Measurements from ENCODE around the gene PPP1R17.

The PPP1R17 gene

GRCh38 chr7:31695859-31696614, 9.0 kb downstream of the PPP1R17 start:
- no peak overlapping the region for H3K4me3 ChIP-seq (ENCODE audit: low read depth, low read length)

DNA sequence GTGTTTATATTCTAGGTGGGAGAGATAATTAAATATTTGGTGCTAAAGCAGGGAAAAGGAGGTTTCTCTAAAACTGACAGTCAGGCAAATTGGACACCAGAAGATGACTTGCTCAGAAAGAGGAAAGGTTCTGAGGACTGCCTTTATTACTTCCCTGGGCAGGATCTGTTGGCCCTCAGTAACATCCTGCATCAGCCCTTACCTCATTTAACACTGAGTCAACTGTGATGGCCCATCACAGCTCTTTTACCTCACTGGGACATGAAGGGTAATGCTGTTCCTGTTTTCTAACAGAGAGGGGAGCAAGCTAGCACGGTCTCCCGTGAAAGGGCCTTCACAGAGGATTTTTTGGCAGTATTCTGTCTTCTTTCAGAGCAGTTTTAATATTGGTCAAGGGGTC, 12.0 kb downstream of the PPP1R17 start:
- no peak overlapping the region for H3K4me3 ChIP-seq (ENCODE audit: low read depth, low read length)

DNA sequence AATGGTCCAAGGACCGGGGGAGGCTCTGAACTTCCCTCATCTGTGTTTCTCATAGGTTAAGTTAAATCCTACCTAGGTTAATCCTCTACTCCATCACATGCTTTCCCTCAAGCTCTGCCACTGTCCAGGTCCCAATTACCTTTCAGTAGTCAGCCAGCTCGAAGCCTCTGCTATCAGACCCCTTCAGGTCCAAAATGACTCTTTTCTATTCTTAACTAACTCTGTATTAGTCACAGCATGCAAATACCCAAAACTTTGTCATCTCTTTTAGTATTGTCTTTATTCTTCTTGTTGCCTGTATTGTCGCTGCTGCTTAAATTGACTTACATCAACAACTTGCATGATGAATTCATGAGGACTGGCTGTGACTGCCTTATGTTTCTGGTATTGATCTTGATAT, 15.3 kb downstream of the PPP1R17 start:
- H3K4me3 ChIP-seq (ENCODE audit: low read depth, low read length) = no peak overlapping the region

DNA sequence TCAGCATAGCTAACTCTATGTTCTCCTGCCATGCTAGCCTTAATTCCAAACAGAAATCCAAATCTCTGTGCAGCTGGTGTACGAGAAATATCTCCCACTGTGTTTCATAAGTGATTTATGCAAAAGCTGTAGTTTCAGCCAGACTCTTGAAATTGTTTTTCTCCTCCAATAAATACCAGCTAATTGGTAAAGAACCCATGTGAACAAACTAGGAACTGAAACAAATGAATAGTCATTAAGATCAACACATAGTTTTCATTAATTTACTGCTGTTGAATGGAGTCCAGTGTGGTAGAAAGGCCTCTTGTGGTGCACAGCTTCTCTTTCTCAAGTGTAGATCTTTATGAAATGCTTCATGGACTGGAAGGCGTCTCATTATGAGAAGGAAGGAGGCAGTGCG, 18.4 kb downstream of the PPP1R17 start:
- no peak overlapping the region for H3K4me3 ChIP-seq (ENCODE audit: low read depth, low read length)

DNA sequence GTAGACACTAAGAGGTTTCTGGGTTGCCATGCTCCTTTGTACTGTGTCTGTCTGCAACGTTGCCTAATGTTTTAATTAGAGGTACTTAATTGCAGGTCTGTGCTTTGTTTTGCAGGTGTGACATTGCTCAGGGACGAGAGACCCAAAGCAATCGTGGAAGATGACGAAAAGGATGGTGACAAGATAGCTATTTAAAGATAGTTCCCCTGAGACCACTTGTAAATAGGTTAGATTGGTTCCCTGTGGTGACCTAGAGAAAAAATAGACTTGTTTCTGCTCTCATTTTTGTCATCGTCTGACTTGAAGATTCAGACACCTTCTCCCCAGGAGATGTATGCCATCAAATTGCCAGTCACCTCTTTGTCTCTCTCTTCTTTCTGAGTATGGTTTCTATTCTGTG, 20.1 kb downstream of the PPP1R17 start:
- no peak overlapping the region for H3K4me3 ChIP-seq (ENCODE audit: low read depth, low read length)

DNA sequence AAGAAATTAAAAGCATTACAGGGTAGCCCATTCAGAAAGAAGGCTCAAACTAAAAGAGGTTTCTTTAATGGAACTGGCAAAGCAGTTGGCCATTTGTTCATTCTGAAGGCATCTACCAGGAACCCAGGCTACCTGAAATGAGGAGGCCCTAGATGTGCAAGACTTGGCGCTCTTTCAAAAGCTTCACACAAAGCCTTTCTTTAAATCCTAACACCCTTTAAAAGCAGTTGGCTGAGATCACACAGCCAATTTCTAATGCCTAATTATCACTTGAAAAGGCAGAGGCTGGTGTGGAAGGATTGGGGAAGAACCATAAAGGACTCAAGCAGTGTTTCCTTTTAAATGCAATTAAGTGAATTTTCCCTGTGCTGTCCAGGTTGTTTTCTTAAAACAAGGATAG, 23.2 kb downstream of the PPP1R17 start:
- no peak overlapping the region for H3K4me3 ChIP-seq (ENCODE audit: low read depth, low read length)

- H3K4me3 ChIP-seq (ENCODE audit: low read depth, low read length) = no peak overlapping the region
Measured at GRCh38 chr7:31716355-31716754, 29.3 kb downstream of the PPP1R17 start.

GRCh38 chr7:31720366-31720765, 33.4 kb downstream of the PPP1R17 start:
- H3K4me3 ChIP-seq (ENCODE audit: low read depth, low read length) = no peak overlapping the region

DNA sequence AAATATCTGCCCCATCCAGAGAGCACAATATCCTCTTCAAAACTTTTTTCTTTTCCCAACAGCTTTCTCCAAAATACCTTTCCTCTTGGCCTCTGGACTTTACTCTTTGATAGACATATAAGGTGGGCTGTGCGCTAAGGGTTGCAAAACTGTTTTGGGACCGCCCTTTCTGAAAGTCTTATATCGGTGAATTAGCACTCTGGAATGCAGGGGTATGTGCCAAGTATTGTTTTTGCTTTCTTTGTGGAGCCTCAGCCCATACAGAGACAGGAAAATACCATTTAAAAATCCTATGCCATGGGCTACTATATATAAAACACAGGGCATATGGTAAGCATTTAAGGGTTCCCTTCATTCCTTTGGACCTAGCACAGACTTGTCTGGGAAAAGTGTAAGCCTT, 37.7 kb downstream of the PPP1R17 start:
- H3K4me3 ChIP-seq (ENCODE audit: low read depth, low read length) = no peak overlapping the region

GRCh38 chr7:31729195-31729804, 42.3 kb downstream of the PPP1R17 start:
- no peak overlapping the region for H3K4me3 ChIP-seq (ENCODE audit: low read depth, low read length)

DNA sequence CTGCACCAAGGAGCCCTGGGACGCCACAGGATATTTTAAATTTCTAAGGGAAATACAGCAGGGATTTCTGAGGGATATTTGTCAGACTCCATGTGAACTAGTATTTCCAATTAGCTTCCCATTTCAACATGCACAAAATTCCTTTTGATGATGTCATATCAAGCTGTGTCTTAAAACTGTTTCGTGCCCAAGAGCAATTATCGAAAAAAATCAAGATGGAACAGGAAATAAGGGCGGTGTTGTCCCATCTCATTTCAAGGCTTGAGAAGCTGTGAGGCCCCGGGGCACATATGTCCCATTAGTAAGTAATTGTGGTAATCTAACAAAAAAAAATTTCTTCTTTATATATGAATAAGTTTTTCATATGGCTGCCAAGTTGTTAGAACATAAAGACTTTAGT, 47.4 kb downstream of the PPP1R17 start:
- H3K4me3 ChIP-seq (ENCODE audit: low read depth, low read length) = no peak overlapping the region

DNA sequence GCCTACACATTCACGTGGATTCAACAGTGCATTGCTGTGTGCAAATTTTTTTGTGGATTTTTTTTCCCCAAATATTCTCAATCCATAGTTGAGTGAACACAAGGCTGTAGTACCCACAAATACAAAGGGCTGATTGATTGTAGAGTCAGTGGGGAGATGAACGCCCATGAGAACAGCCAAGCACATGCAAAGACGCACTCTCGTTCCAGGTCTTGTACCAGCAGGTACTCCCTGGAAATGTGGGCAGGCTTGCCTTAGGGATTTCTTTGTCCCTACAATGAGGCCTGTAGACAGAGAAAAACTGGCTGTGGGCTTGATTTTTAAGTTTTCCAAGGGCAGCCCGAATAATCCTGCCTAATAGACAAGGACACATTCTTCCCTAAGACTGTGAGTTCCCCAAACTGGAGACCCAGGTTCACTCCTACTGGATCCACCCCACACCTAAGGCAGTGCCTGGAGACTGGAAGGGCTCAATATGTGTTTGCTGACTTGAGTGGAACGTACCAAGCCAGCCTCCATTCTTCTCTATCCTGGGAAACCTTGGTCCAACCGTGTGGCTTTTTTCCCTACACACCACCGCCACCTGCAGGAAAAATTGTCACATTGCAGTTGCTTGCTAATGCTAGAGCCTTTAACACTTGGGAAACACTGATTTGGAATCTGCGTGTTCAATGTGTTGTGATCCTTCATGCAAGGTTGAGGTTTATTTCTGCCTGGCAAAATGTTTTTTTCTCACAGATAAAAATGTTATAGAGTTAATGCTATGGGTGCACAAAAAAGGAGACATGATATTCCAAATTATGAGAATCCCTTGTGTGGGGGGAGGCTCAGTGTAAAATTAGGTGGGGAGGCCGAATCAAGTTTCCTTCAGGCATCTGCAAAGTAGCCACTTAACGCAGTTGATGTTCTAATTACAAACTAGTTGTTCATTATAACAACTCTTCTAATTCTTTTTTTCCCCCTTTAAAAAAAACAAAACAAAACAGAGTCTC, 49.3 kb downstream of the PPP1R17 start:
- no peak overlapping the region for H3K4me3 ChIP-seq (ENCODE audit: low read depth, low read length)

GRCh38 chr7:31741852-31742251, 54.8 kb downstream of the PPP1R17 start:
- H3K4me3 ChIP-seq (ENCODE audit: low read depth, low read length) = no peak overlapping the region

GRCh38 chr7:31744294-31744874, 57.4 kb downstream of the PPP1R17 start:
- H3K4me3 ChIP-seq (ENCODE audit: low read depth, low read length) = no peak overlapping the region

GRCh38 chr7:31747553-31747952, 60.5 kb downstream of the PPP1R17 start:
- no peak overlapping the region for H3K4me3 ChIP-seq (ENCODE audit: low read depth, low read length)

DNA sequence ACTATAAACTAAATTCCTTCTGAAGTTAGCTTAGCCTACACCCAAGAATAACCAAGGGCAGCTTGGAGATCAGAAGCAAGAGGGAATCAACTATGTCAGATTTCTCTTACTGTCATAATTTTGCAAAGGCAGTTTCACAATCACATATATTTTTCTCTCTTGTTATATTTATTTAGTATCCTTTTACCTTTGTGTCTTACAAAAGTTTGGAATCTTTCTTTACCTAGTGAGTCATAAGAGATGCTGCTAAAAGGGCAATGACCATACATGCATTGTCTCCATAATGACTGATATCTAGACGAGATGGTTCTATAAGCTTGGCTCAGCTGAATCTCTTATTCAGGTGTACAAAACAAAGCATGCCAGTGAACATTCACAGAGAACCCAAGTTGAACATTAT, 61.1 kb downstream of the PPP1R17 start:
- H3K4me3 ChIP-seq (ENCODE audit: low read depth, low read length) = no peak overlapping the region

DNA sequence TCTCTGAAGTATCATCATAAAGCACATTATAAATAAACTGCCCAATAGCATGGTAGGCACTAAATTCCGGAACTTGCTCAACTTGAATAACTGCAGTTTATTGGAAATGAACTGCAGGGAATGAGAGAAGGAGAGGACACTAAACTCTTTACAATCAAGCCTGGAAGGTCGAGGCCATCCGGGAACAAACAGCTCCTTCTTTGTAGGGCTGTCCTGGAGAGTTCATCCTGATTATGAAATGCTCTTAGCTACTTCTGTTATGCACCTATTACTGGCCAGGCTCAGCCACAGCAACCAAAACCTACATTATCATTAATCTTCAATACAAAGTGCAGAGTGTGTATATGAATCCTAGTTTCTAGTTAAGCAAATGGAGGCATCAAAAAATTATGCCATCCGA, 64.7 kb downstream of the PPP1R17 start:
- H3K4me3 ChIP-seq (ENCODE audit: low read depth, low read length) = no peak overlapping the region
